PC-3 (cell line): ENCODE measurements around the gene CNTNAP2. TPM values are rescaled to one million over a fixed set of nuclear protein-coding genes. Genes with fewer than 3 reads are reported as not detected.

Experiments
- ATAC-seq: fragments of 200-7000 bp; cut with Tn5 transposase; 2 replicates; pipeline ENCODE4 v1.9.1; 2020; ENCODE audit warnings: mild to moderate bottlenecking, moderate library complexity
- BruUV-seq: library from RNA; stranded (reverse); fragments of 400-500 nt; replicated peaks from 2 replicates; lab custom pipeline; 2021; lab: Mats Ljungman, UMichigan
- CTCF ChIA-PET: fragments of 300-600 bp; sonication (Branson Sonifier 250); formaldehyde crosslinking; loops from one replicate; lab custom pipeline; 2022; ENCODE audit warnings: antibody characterized with exemption; lab: Charles Lee
- POLR2A ChIA-PET: fragments of 300-600 bp; sonication (Branson Sonifier 250); formaldehyde crosslinking; loops from one replicate; lab custom pipeline; 2022; ENCODE audit warnings: antibody characterized with exemption; ENCODE audit not compliant: unreplicated experiment; lab: Charles Lee
- DNase-seq: peaks from one replicate; pipeline ENCODE4 v3.0.0-alpha.2; 2015
- H2AFZ ChIP-seq: fragments of 300-600 bp; sonication (generic); 2 replicates; pipeline ENCODE4 v1.6.0; 2016; ENCODE audit warnings: antibody characterized with exemption, low read length
- H3F3A ChIP-seq: fragments of 300-600 bp; sonication (generic); one replicate; pipeline ENCODE4 v1.6.0; 2017; ENCODE audit warnings: antibody characterized with exemption, low read length, control low read depth, mild to moderate bottlenecking; ENCODE audit not compliant: unreplicated experiment
- H3K27ac ChIP-seq: fragments of 300-600 bp; sonication (generic); 2 replicates; pipeline ENCODE4 v1.5.1; 2016; ENCODE audit warnings: mild to moderate bottlenecking, low read length
- H3K27me3 ChIP-seq: fragments of 300-600 bp; sonication (generic); 2 replicates; pipeline ENCODE4 v1.6.1; 2016; ENCODE audit warnings: low read length, mixed read lengths
- H3K36me3 ChIP-seq: fragments of 300-600 bp; sonication (generic); 2 replicates; pipeline ENCODE4 v1.6.1; 2016; ENCODE audit warnings: low read depth, mixed run types, low read length, mixed read lengths
- H3K4me1 ChIP-seq: fragments of 300-600 bp; sonication (generic); 2 replicates; pipeline ENCODE4 v1.5.1; 2016; ENCODE audit warnings: low read length; ENCODE audit not compliant: insufficient read depth
- H3K4me2 ChIP-seq: fragments of 300-600 bp; sonication (generic); 2 replicates; pipeline ENCODE4 v1.6.0; 2016; ENCODE audit warnings: low read length
- H3K4me3 ChIP-seq: fragments of 300-600 bp; sonication (generic); 2 replicates; pipeline ENCODE4 v1.5.1; 2016; ENCODE audit warnings: mild to moderate bottlenecking, low read length, mixed read lengths
- H3K79me2 ChIP-seq: fragments of 300-600 bp; sonication (generic); 2 replicates; pipeline ENCODE4 v1.6.1; 2017; ENCODE audit warnings: low read length, mixed read lengths
- H3K9ac ChIP-seq: fragments of 300-600 bp; sonication (generic); 2 replicates; pipeline ENCODE4 v1.6.0; 2016; ENCODE audit warnings: mild to moderate bottlenecking, low read length
- H3K9me2 ChIP-seq: fragments of 300-600 bp; sonication (generic); replicated peaks from 2 replicates; pipeline ENCODE4 v1.6.1; 2016; ENCODE audit warnings: mixed run types, low read length, mixed read lengths
- H3K9me3 ChIP-seq: fragments of 300-600 bp; sonication (generic); 2 replicates; pipeline ENCODE4 v1.6.1; 2016; ENCODE audit warnings: low read length, mixed read lengths
- H4K20me1 ChIP-seq: fragments of 300-600 bp; sonication (generic); 2 replicates; pipeline ENCODE4 v1.6.1; 2016; ENCODE audit warnings: low read length, mixed read lengths
- CTCF ChIP-seq: fragments of 300-600 bp; sonication (generic); conservative IDR thresholded peaks from 2 replicates; pipeline ENCODE4 v1.5.1; 2017; ENCODE audit warnings: antibody characterized with exemption, low read depth, mild to moderate bottlenecking, low read length
- EZH2 ChIP-seq: fragments of 300-600 bp; sonication (generic); IDR thresholded peaks from one replicate; pipeline ENCODE4 v1.6.1; 2017; ENCODE audit warnings: antibody characterized with exemption, mild to moderate bottlenecking, low read length; ENCODE audit not compliant: unreplicated experiment
- EZH2phosphoT487 ChIP-seq: fragments of 300-600 bp; sonication (generic); IDR thresholded peaks from 2 replicates; pipeline ENCODE4 v1.6.1; 2018; ENCODE audit warnings: mild to moderate bottlenecking, antibody characterized with exemption, low read length, borderline replicate concordance
- intact Hi-C: fragments of 100-400 bp; cut with micrococcal nuclease; formaldehyde crosslinking; loops from 2 replicates; pipeline ENCODE4 v1.9.0; 2023
- total RNA-seq: library from RNA; depleted of rRNA; stranded (reverse); fragments of >200 nt; gene quantifications from 2 replicates; pipeline ENCODE4 v1.2.3, GENCODE V29; 2014

Gene CNTNAP2
- total RNA-seq, 1 experiment from 2014 or later: 1.5 TPM

- no peak overlapping the region for H3K4me3 ChIP-seq
- no peaks in the 10 kb centered on the region for H3K36me3 ChIP-seq
- intact Hi-C loops: no loop called here
- H3K9me2 ChIP-seq: no peaks in the 10 kb centered on the region
- no peaks in the 10 kb centered on the region for H3K9me3 ChIP-seq
- TF ChIP-seq CTCF: no peak
- no peak for TF ChIP-seq EZH2phosphoT487
- no peak for TF ChIP-seq EZH2
- DNase-seq (no peak), ATAC-seq (no peak)
- H3K4me2 ChIP-seq: no peak overlapping the region
- H3K27me3 ChIP-seq: no peaks in the 10 kb centered on the region
- H3F3A ChIP-seq: no peaks in the 10 kb centered on the region
- H3K79me2 ChIP-seq: no peaks in the 10 kb centered on the region
- no peaks in the 10 kb centered on the region for H3K4me1 ChIP-seq
- no peak overlapping the region for H3K9ac ChIP-seq
- BruUV-seq: no TSS peak
- POLR2A ChIA-PET: no interaction called here
- H2AFZ ChIP-seq: no peak overlapping the region
- CTCF ChIA-PET: no interaction called here
- no peaks in the 10 kb centered on the region for H4K20me1 ChIP-seq
- no peak overlapping the region for H3K27ac ChIP-seq
Observed at GRCh38 chr7:147048864-147049263, 932.3 kb downstream of the CNTNAP2 start.

DNA sequence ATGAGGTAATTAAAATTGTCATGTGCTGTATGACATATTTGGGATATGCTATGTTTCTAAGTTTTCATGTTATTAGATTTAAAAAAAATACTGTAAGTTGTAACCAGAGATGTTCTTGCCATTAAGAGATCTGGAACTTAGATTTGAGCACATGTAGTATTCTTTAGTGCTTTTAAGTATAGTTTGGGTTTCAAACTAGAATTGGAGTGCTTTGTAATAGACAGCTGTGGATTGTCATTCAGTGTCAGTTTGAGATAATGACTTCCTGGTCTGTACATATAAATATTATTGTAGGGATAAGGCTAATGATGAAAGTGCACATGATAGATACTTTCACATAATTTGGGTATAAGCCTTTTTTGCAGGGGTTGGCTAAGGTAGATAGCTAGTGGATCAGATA, 936.2 kb downstream of the CNTNAP2 start:
- POLR2A ChIA-PET: no interaction called here
- H3K4me2 ChIP-seq: no peak overlapping the region
- H4K20me1 ChIP-seq: no peaks in the 10 kb centered on the region
- H3K27me3 ChIP-seq: no peaks in the 10 kb centered on the region
- no peaks in the 10 kb centered on the region for H3K4me1 ChIP-seq
- no peak overlapping the region for H3K27ac ChIP-seq
- no peak overlapping the region for H2AFZ ChIP-seq
- no peak overlapping the region for H3K4me3 ChIP-seq
- BruUV-seq: no TSS peak
- TF ChIP-seq EZH2 (no peak), EZH2phosphoT487 (no peak), CTCF (no peak)
- H3K79me2 ChIP-seq: no peaks in the 10 kb centered on the region
- no peaks in the 10 kb centered on the region for H3K9me3 ChIP-seq
- no peaks in the 10 kb centered on the region for H3K36me3 ChIP-seq
- DNase-seq (no peak), ATAC-seq (no peak)
- H3F3A ChIP-seq: no peaks in the 10 kb centered on the region
- CTCF ChIA-PET: no interaction called here
- intact Hi-C loops: no loop called here
- H3K9ac ChIP-seq: no peak overlapping the region
- H3K9me2 ChIP-seq: no peaks in the 10 kb centered on the region

DNA sequence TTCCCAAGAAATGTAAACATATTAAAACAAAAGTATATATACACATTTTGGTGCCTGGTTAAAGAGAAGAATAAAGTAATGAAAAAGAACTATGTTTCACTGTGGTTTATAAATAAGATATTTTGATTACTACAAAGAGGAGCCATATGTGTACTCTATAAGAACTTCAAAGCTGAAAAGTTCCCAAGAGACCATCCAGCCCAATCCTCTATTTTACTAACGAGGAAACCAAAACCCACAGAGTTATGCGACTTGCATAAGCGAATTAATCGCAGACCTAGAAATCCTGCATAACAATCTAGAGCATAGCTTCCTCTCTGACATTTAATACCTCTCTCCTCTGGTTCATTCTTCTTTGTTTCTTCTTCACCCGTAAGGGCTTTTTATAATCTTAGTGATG, 937.1 kb downstream of the CNTNAP2 start:
- no peak for TF ChIP-seq EZH2phosphoT487
- no peak for TF ChIP-seq EZH2
- no peak for TF ChIP-seq CTCF
- DNase-seq (no peak), ATAC-seq (no peak)
- no peaks in the 10 kb centered on the region for H3K9me2 ChIP-seq
- ChIA-PET POLR2A (interaction anchor here (0.7 kb wide), 1 partner anchor 18 kb away, joined by 4 read pairs; no protein-coding TSS in a partner anchor), CTCF (no interaction called here)
- no peaks in the 10 kb centered on the region for H3K4me1 ChIP-seq
- no peak overlapping the region for H2AFZ ChIP-seq
- no peaks in the 10 kb centered on the region for H3K36me3 ChIP-seq
- intact Hi-C loops: no loop called here
- no peaks in the 10 kb centered on the region for H4K20me1 ChIP-seq
- H3K79me2 ChIP-seq: no peaks in the 10 kb centered on the region
- no TSS peak for BruUV-seq
- H3K9ac ChIP-seq: no peak overlapping the region
- H3K4me3 ChIP-seq: no peak overlapping the region
- H3K4me2 ChIP-seq: no peak overlapping the region
- H3K27me3 ChIP-seq: no peaks in the 10 kb centered on the region
- H3F3A ChIP-seq: no peaks in the 10 kb centered on the region
- no peaks in the 10 kb centered on the region for H3K9me3 ChIP-seq
- no peak overlapping the region for H3K27ac ChIP-seq
